Measurements from ENCODE around the gene ABCD1.

The ABCD1 gene

GRCh38 chrX:153781428-153782047, 56.9 kb downstream of the ABCD1 start:
- DNase-seq (ENCODE audit: low spot score), result no peak
- TF ChIP-seq, protein P1, sequence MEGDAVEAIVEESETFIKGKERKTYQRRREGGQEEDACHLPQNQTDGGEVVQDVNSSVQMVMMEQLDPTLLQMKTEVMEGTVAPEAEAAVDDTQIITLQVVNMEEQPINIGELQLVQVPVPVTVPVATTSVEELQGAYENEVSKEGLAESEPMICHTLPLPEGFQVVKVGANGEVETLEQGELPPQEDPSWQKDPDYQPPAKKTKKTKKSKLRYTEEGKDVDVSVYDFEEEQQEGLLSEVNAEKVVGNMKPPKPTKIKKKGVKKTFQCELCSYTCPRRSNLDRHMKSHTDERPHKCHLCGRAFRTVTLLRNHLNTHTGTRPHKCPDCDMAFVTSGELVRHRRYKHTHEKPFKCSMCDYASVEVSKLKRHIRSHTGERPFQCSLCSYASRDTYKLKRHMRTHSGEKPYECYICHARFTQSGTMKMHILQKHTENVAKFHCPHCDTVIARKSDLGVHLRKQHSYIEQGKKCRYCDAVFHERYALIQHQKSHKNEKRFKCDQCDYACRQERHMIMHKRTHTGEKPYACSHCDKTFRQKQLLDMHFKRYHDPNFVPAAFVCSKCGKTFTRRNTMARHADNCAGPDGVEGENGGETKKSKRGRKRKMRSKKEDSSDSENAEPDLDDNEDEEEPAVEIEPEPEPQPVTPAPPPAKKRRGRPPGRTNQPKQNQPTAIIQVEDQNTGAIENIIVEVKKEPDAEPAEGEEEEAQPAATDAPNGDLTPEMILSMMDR (IDR thresholded peaks at IDR 0.05; ENCODE audit: extremely low read depth, missing control alignments), result no peak

GRCh38 chrX:153782313-153782712, 57.7 kb downstream of the ABCD1 start:
- TF ChIP-seq, protein P1 (IDR thresholded peaks at IDR 0.05; ENCODE audit: extremely low read depth, missing control alignments), result no peak
- no peak for DNase-seq (ENCODE audit: low spot score)

DNA sequence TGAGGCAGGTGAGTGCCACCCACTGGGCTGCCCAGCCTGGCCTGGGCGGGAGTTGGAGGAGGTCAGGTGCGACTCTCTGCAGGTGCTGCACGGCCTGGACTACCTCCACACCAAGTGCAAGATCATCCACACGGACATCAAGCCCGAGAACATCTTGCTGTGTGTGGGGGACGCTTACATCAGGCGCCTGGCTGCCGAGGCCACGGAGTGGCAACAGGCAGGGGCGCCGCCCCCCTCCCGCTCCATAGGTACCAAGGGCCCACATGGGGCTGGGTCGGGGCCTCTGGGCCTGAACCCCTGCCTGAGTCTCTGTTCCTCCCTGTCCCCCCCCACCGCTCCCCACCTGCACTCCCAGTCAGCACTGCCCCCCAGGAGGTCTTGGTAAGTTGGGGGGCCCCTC, 58.2 kb downstream of the ABCD1 start:
- TF ChIP-seq, protein P1 (IDR thresholded peaks at IDR 0.05; ENCODE audit: extremely low read depth, missing control alignments), result no peak
- DNase-seq (ENCODE audit: low spot score), result no peak

- DNase-seq (ENCODE audit: low spot score), result no peak
- TF ChIP-seq, protein P1 (IDR thresholded peaks at IDR 0.05; ENCODE audit: extremely low read depth, missing control alignments), result no peak
Observed at GRCh38 chrX:153783378-153784013, 58.8 kb downstream of the ABCD1 start.

DNA sequence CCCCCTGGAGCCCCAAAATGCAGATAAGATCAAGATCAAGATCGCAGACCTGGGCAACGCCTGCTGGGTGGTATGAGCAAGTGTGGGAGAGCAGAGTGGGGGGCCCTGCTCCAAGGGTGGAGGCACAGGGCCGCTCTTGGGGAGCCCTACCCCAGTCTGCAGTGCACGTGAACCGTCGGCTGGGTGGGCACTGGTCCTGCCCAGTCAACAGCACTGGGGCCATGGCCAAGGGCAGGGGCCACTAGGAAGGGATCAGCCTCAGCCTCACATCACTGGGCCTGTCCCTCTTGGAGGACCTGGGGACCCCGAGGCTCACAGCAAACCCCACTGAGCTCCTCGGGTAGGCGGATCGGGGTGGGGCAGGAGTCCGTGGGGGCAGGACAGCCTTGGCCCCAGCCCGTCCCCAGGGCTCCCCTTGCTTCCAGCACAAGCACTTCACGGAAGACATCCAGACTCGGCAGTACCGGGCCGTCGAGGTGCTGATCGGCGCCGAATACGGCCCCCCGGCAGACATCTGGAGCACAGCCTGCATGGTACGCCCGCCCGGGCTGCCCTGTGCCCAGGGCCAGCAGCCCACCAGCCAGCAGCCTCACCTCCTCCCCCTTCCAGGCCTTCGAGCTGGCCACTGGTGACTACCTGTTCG, 59.8 kb downstream of the ABCD1 start:
- TF ChIP-seq, protein P1 (IDR thresholded peaks at IDR 0.05; ENCODE audit: extremely low read depth, missing control alignments), result no peak
- no peak for DNase-seq (ENCODE audit: low spot score)

GRCh38 chrX:153786669-153787068, 62.0 kb downstream of the ABCD1 start:
- DNase-seq (ENCODE audit: low spot score), result no peak
- TF ChIP-seq, protein P1 (IDR thresholded peaks at IDR 0.05; ENCODE audit: extremely low read depth, missing control alignments), result no peak

DNA sequence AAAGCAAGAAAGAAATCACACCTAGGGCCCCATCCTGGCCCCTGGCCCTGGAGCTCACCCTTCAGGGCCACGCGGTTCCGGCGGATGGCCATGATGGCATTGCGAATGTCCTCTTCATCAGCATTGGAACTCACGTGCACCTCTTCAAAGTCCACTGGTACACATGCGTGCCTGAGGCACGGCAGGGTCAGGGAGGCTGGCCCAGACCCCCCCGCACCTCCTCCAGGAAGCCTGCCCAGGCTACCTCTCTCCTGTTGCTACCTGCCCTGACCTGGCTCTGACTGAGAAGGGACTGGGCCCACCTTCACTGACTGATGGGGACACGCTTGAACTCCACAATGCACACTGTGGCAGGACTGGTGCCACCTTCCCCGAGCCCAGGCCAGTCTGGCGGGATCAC, 65.0 kb downstream of the ABCD1 start:
- TF ChIP-seq, protein P1 (IDR thresholded peaks at IDR 0.05; ENCODE audit: extremely low read depth, missing control alignments), result no peak
- DNase-seq (ENCODE audit: low spot score), result no peak
